HG03460 (cell line): ENCODE data around the gene BCAS3.
"Not testable (repeated sequence)": the region's sequence is repeated elsewhere in the genome, so short reads cannot be mapped to it uniquely, and the experiment has no call there.

ENCODE experiments used
- ATAC-seq: cut with Tn5 transposase; IDR thresholded peaks from one replicate; pipeline ENCODE4 v1.9.1; 2021; ENCODE audit not compliant: unreplicated experiment

The BCAS3 gene

DNA sequence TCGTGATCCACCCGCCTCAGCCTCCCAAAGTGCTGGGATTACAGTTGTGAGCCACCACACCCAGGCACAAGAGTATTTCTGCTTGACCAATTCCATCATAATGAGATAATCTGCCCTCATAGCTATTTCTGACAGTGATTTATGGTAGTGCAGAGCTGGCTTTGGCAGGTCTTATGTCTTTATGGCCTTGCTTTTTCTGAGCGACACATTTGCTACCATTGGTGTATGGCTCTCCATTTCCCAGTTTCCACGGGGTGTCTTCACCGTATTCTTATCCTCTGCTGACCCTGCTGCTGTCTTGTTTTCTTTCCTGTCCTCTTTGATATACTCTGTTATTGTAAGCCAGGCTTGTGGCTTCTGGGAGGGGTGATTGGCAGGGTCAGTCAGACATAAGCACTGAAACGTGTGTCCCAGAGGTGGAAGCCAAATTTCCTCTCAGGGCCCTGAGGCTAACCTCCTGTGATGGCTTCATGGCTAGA, 560.8 kb downstream of the BCAS3 start:
- no peak for ATAC-seq

DNA sequence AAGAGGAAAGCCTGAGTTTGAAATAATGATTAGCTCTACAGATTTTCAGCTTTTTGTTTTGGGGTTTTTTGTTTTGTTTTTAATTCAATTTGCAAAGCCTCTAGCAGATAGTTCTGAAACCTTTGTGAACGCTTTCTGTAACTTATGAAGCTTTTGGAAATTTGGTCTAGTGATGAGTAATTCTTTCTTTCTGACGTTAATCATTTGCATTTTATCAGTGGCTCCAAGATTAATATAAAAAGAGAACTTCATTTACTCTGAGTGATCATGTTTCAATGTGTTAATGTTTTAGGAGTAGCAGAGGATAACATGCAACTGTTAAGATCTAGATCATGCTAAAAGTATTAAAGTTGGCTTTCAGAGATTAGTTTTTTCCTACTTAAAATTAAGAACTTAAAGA, 561.7 kb downstream of the BCAS3 start:
- no peak for ATAC-seq

GRCh38 chr17:61239953-61240352, 562.3 kb downstream of the BCAS3 start:
- no peak for ATAC-seq

DNA sequence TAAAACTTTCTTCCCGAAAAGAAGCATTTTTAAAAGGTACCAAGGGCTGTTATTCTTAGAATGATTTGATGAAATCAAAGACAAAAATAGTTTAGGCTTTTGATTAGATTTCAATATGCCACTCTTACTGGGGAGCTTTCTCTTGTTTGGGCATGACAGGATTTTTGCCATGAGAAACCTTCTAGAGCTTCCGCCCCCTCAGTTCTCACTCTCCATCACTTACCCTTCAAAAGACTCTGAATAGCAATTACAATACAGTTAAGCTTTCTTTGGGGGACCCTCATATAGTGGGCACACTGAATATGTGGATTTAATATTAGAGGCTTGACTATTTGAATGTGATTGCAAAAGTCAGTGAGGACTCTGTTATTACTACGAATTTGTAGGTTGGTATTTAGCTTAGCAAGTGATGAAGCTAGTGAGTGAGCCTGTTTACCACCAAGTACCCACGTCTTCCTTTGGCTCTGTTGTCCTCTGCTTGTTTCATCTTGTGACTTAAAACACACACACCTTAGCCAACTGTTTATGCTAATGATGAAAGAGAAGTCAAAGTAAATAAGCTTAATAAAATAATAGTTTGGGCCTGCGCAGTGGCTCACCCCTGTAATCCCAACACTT, 563.3 kb downstream of the BCAS3 start:
- no peak for ATAC-seq

DNA sequence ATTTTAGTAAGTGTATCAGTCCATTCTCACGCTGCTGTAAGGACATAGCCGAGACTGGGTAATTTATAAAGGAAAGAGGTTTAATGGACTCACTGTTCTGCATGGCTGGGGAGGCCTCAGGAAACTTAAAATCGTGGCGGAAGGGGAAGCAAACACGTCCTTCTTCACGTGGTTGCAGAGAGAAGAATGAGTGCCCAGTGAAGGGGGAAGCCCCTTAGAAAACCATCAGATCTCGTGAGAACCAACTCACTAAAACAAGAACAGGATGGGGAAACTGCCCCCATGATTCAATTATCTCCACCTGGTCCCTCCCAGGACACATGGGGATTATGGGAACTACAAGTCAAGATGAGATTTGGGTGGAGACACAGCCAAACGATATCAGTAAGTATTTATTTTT, 567.3 kb downstream of the BCAS3 start:
- not testable (repeated sequence) for ATAC-seq

DNA sequence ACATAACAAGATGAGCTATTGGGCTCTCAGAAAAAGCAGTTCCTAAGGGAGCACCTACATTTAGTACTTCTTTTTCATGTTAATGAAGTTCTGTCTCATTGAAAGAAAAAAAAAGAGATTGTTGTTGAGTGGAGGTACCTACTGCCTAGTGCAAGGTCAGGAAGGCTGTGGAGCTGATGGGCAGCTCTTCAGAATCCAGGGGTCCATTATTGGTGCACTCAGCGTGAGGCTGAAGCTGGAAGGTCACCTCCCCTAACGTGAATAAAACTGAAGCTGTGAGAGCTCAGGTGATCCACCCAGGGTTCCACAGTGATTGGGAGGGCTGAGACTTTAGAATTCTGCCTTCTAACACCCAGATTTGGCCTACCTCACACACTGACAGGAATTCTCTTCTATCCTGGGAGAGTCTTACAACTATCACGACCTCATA, 568.1 kb downstream of the BCAS3 start:
- no peak for ATAC-seq

DNA sequence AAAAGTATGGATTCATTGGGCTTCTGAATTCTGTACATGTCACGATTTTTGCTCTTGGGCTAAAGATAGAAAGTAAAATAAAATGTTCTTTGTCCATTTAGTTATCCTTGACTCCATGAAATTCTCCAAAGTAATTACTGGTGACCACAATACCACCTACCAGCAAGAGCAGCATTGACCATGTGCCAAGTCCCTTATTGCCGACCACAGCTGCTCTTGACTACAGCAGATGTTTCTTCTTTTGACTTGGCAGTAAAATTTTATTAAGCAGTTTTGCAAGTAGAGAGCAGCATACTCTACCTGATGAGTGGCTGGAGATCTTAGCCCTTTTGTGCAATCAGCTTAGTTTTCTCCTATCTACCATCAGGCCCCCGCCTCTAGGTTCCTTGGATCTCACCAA, 569.8 kb downstream of the BCAS3 start:
- ATAC-seq, result no peak

GRCh38 chr17:61248399-61248798, 570.7 kb downstream of the BCAS3 start:
- ATAC-seq, result no peak

DNA sequence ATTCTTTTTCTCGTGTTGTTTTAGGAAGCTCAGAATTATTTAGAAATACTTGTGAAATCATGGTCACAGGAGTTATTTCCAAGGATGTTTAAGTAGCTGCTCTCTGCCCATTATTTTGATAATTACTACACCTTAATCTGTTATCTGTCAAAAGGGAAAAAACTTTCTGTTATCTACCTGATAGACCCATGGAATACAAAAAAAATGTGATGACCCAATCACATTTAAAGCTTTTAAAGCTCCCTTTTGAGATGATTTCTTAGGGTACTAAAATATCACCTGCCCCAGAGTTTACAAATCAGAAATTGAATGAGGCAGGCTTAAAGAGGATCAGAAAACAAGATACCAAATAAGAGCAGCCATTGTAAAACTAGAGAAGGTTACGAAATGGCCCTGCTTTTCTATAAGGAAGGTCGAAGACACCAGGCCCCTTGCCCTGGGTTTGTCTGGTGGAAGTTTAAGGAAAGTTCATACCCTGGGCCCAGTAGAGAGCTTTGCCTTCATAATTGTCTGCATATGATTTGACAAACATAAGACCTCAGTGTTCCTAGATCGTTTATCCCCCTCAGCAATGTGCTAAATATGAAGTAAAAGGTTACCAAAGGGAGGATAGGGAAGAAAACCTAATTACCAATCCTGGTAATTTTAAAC, 572.1 kb downstream of the BCAS3 start:
- ATAC-seq, result no peak

GRCh38 chr17:61250335-61250890, 572.8 kb downstream of the BCAS3 start:
- no peak for ATAC-seq

DNA sequence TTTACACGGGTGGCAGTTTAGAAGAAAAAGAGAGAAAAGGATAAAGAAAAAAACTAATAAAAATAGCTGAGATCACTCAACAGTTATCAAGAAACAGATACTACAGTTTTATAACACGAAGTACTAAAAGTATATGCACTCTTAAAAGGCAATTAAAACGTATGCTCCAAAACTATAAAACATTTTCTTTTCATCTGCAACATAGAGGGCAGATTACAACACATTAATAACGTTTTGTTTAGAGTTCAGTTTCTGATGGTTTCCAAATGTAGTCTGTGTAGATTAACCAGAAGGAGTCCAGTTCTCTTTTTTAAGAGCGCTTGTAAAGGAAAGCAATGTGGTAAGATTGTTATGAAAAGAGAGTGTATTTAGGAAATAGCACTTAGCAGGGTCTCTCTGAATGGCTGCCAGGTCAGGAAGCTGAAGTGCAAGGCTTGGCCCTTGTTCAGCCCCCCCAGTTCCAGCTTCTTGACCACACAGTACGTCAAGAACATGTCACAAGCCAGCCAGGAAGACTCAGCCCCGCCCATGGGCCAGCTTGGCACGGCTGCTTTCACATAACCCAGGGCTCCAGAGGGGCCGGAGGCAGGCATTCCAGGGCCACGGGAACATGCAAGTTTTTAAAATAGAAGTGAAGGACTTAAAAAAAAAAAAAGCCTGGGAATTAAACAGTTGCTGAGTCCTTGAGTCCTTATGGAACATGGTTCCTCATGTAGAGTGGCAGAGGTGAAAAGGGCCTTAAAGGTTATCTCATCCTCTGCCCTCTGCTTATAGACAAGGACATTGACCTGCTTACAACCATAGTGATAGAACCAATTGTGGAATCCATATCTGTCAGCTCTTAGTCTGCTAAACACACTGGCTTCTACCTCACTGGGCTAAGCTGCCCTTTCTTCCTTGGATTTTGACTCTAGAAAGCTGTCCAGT, 574.6 kb downstream of the BCAS3 start:
- ATAC-seq, result no peak

GRCh38 chr17:61253362-61253761, 575.7 kb downstream of the BCAS3 start:
- no peak for ATAC-seq

- no peak for ATAC-seq
Observed at GRCh38 chr17:61253937-61254574, 576.4 kb downstream of the BCAS3 start.

DNA sequence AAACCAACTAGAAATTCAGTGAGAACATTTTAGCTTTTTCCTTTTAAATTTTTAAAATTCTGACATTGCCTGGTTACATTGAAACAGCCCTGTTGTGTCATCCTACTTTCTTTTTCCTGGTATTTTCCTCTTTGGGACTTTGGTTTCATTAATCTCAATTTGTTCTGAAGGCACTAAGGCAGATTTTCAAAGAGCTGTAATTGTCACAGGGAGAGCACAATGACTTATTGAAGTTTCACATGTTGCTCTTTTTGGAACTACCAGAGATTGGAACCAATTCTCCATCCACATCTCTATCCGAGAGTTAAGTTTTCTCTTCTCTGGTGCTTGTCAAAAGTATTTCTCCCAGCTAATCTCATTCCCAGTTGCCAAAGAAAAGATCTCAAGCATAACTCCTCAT, 577.3 kb downstream of the BCAS3 start:
- ATAC-seq, result no peak

- ATAC-seq, result no peak
Observed at GRCh38 chr17:61255647-61256046, 578.0 kb downstream of the BCAS3 start.

DNA sequence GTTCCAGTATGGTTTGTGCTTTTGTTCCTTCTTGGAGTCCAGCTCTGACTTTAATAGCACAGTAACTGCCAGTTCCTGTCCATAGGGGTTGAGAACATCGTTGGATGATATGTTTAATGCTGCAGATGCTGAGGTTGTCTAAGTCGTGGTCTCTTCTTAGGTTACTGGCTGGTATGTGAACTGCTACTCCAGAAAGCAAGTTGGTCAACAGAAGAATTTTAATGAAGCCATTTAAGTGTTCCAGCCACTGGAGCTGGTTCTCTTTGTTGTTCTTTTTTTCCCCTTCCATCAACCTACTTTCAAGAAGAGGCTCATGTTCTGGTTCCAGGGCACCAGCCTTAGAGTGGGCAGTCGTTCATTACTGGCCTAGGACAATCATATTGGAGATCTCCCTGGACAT, 581.7 kb downstream of the BCAS3 start:
- ATAC-seq, result no peak

DNA sequence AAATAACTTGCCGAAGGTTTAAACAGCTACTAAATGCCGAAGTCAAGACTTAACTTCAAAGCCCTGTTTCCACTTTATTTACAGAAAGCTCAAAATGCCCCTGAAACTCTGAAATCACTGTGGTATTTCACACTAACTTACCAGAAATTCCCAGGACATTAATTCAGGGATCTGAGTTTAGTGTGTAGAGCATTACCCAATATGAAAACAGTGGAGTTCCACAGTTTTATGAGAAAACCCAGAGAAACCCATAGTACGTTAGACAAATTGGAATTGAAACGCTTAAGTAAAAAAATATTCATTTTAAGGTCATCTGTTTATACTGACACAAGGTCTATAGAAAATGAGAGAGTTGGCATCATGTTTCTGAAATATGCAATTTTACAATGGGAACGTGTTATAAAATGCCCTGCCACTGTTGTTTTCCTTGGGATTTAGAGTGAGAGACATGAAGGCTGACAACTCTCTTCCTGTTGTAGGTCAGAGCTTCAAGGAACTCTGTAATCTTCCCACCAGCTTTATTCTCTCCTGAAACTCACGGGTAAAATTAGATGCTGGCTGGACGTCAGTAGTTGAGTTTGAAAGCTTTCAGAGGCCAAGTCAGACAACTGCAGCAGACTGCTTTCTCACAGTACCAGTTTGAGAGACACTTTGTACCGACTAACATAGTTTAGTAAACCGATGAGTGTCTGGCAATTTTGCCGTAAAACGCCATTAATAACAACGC, 582.6 kb downstream of the BCAS3 start:
- no peak for ATAC-seq

DNA sequence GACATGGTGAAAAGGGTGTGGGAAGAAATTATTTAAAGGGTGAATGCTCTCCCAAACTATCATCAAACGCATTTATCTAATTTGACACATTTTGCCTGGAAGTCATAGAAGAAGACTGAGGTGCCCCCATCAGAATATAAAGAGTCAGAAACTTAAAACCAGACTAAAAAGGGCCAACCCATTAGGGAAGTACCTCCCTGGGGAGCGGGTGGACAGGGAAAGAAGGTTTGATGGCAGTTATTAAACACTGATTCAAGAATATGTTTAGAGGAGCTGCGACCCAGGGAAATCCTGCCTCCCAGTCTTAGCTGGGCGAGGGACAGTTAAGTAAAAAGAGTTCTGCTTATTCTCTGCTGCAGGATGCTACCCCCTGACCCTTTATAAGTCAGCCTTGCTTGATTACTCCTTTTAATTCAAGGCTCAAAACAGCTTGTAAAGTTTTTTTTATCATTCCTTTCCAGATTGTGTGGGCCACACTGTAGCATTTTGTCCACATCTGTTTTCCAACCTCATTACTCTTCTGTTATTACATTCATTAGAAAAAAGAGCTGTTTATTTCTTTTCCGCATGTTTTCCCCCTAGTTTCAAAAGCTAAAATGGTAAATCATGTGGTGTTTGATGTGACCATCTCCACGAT, 583.5 kb downstream of the BCAS3 start:
- no peak for ATAC-seq

- ATAC-seq, result no peak
Observed at GRCh38 chr17:61265397-61265796, 587.7 kb downstream of the BCAS3 start.

DNA sequence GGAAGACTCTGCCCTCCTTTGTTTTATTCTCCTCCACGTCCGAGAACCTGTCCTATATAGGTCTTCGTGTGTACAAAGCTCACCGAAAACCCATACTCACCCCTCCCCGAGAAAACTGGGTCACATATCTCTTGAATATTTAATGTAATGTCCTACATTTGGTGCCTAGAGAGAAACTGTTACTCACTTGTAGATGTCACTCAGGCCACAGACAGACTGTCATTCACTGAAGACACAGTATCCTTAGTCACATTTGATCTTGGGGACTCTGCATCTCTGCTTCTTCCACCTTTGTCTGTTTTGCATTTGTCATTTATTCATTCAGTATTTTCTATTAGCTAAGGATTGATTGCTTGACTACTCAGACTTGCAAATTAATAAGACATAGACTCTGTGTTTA, 590.2 kb downstream of the BCAS3 start:
- no peak for ATAC-seq
